CD8-positive, alpha-beta memory T cell (primary cell): ENCODE results near the gene DBNDD1. TPM values are rescaled to one million over a fixed set of nuclear protein-coding genes. Genes with fewer than 3 reads are reported as not detected.
"Not testable (repeated sequence)": the region's sequence is repeated elsewhere in the genome, so short reads cannot be mapped to it uniquely, and the experiment has no call there.

Experiments
- CTCF ChIA-PET: fragments of 350-600 bp; sonication (Branson Sonifier 250); formaldehyde crosslinking; loops from one replicate; lab custom pipeline; 2021; ENCODE audit warnings: antibody characterized with exemption; lab: Charles Lee
- POLR2A ChIA-PET: fragments of 350-600 bp; sonication (Branson Sonifier 250); formaldehyde crosslinking; loops from one replicate; lab custom pipeline; 2021; ENCODE audit warnings: antibody characterized with exemption; lab: Charles Lee
- DNase-seq, 5 donors: peaks; one replicate each; pipeline versions ENCODE4 v3.0.0 to v3.0.0-alpha.2; 2020 to 2022; ENCODE audit warnings: mixed read lengths in 1 of 5
- H3K27ac ChIP-seq: one replicate; pipeline ENCODE4 v1.7.0; 2013; ENCODE audit warnings: low read depth, mild to moderate bottlenecking, low read length, moderate library complexity
- H3K27me3 ChIP-seq: 2 replicates; pipeline ENCODE4 v1.7.0; 2013; ENCODE audit warnings: low read length, mild to moderate bottlenecking; ENCODE audit not compliant: insufficient read depth, poor library complexity, severe bottlenecking
- H3K36me3 ChIP-seq: 2 replicates; pipeline ENCODE4 v1.7.0; 2013; ENCODE audit warnings: mild to moderate bottlenecking, low read length, moderate library complexity; ENCODE audit not compliant: insufficient read depth
- H3K4me1 ChIP-seq: 2 replicates; pipeline ENCODE4 v1.7.0; 2013; ENCODE audit warnings: mild to moderate bottlenecking, low read length, moderate library complexity; ENCODE audit not compliant: insufficient read depth
- H3K4me3 ChIP-seq: 2 replicates; pipeline ENCODE4 v1.7.0; 2013; ENCODE audit warnings: mild to moderate bottlenecking, low read length
- H3K9me3 ChIP-seq: 2 replicates; pipeline ENCODE4 v1.7.0; 2013; ENCODE audit warnings: mild to moderate bottlenecking, low read length
- H3K27ac Mint-ChIP-seq, 8 donors: one replicate each; pipeline ENCODE4 v1.8.0; 2020 to 2021; ENCODE audit warnings: mixed read lengths in 8 of 8, mild to moderate bottlenecking in 6 of 8, inconsistent platforms in 3 of 8, moderate library complexity in 3 of 8
- H3K27me3 Mint-ChIP-seq, 2 donors: one replicate each; pipeline ENCODE4 v1.8.0; 2020 to 2021; ENCODE audit warnings: mixed read lengths in 2 of 2, mild to moderate bottlenecking in 1 of 2, moderate library complexity in 1 of 2
- H3K36me3 Mint-ChIP-seq, 3 donors: one replicate each; pipeline ENCODE4 v1.8.0; 2020 to 2021; ENCODE audit warnings: mixed read lengths in 3 of 3, inconsistent platforms in 1 of 3, mild to moderate bottlenecking in 1 of 3
- H3K4me1 Mint-ChIP-seq, 3 donors: one replicate each; pipeline ENCODE4 v1.8.0; 2020 to 2021; ENCODE audit warnings: mixed read lengths in 3 of 3, inconsistent platforms in 1 of 3, mild to moderate bottlenecking in 1 of 3
- H3K4me3 Mint-ChIP-seq, 7 donors: one replicate each; pipeline ENCODE4 v1.8.0; 2020 to 2021; ENCODE audit warnings: mixed read lengths in 7 of 7, mild to moderate bottlenecking in 6 of 7, moderate library complexity in 4 of 7, inconsistent platforms in 2 of 7
- H3K9me3 Mint-ChIP-seq, 5 donors: one replicate each; pipeline ENCODE4 v1.8.0; 2020 to 2022; ENCODE audit warnings: mixed read lengths in 5 of 5, mild to moderate bottlenecking in 3 of 5, moderate library complexity in 2 of 5, inconsistent platforms in 1 of 5
- polyA plus RNA-seq: library from polyadenylated mRNA; unstranded; fragments of 300-500 nt; fragmentation: Illumina TruSeq; gene quantifications from one replicate; pipeline ENCODE4 v1.2.3, GENCODE V29; 2021
- total RNA-seq, 2 experiments: library from RNA; stranded (reverse); gene quantifications; one replicate each; pipeline ENCODE4 v1.2.3, GENCODE V29; 2021

DBNDD1 gene
- total and polyA plus RNA-seq, 3 experiments from 2014 or later = 0.13 to 0.94 (median 0.18) TPM

- H3K4me1 ChIP-seq = peaks cover 19% of the 10 kb centered on the region
- H3K27ac ChIP-seq, H3K36me3 Mint-ChIP-seq, H3K27ac Mint-ChIP-seq, H3K4me3 ChIP-seq, H3K27me3 ChIP-seq, CTCF ChIA-PET, H3K36me3 ChIP-seq, H3K9me3 Mint-ChIP-seq, H3K9me3 ChIP-seq, DNase-seq, H3K27me3 Mint-ChIP-seq: not testable (repeated sequence)
- POLR2A ChIA-PET = interaction anchor here (0.6 kb wide), 1 partner anchor 190 kb away, joined by 4 read pairs; no protein-coding TSS in a partner anchor
- peaks cover 14 to 15% (median 15%) of the 10 kb centered on the region in 3 donors for H3K4me1 Mint-ChIP-seq
- peak overlapping the region in 3 of 7 donors; percentile 23 to 54 (median 36) for H3K4me3 Mint-ChIP-seq
These were observed 11.5 kb downstream of the DBNDD1 start for GRCh38 chr16:90007635-90008234.

DNA sequence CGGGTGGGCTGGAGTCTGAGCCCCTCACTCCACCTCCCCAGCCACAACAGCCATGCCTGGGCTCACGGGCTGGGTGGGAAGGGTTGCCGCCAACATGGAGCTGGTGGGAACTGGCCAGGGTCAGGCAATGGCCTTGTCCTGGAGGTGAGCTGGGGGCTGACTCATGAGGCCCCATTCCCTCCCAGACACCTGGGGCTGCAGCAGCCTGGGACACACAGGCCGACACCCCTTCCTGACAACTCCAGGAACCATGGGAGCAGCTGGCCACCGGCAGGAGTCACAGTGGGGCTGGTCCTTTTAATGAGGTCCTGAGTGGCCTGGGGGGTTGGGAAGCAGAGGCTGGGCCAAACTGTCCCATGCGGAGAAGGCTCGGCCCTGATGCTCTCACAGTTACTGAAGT, 12.2 kb downstream of the DBNDD1 start:
- Histone ChIP-seq H3K27ac (no peak overlapping the region), H3K4me1 (peaks cover 19% of the 10 kb centered on the region), H3K27me3 (no peaks in the 10 kb centered on the region), H3K36me3 (no peaks in the 10 kb centered on the region), H3K4me3 (no peak overlapping the region), H3K9me3 (no peaks in the 10 kb centered on the region)
- no peaks in the 10 kb centered on the region for H3K36me3 Mint-ChIP-seq
- no peak overlapping the region for H3K4me3 Mint-ChIP-seq
- no peak overlapping the region for H3K27ac Mint-ChIP-seq
- DNase-seq = no peak
- no peaks in the 10 kb centered on the region for H3K9me3 Mint-ChIP-seq
- peaks cover 0 to 2% of the 10 kb centered on the region in 2 donors for H3K27me3 Mint-ChIP-seq
- H3K4me1 Mint-ChIP-seq = peaks cover 14 to 15% (median 15%) of the 10 kb centered on the region in 3 donors
- ChIA-PET CTCF (no interaction called here), POLR2A (no interaction called here)

DNA sequence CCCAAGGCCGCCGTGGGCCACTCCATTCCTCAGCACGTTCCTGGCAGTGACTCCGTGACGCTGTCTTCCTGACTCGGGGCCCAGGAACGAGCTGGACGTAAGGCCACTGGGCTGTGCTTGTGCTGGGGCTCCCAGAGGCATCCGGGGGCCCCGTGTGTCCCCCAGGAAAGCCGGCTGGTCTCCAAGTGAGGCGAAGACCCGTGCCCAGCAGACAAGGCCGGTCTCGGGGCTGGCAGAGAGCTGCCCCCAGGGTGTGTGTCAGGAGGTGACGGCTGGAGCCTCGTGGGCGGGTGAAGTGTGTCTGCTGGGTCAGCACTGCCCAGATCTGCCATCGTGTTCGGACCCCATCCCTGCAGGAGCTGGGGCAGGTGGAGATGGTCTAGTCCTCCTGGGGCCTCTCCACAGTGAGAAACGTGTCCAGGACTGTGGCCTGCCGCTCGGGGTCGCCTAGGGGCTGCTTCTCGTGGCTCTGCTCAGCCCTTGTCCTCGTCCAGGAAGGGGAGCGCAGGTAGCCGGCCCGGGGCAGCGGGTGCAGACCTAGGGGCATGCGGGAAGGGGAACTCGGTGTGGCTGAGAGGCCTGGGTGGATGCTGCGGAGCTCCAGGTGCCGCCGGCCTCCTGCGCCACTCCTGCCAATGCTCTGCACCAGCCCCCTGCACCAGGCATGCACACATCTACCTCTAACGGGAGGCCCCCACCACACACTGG, 13.1 kb downstream of the DBNDD1 start:
- peaks cover 19% of the 10 kb centered on the region for H3K4me1 ChIP-seq
- H3K4me3 Mint-ChIP-seq = no peak overlapping the region
- POLR2A ChIA-PET = no interaction called here
- DNase-seq = no peak
- no peaks in the 10 kb centered on the region for H3K27me3 ChIP-seq
- no peak overlapping the region for H3K4me3 ChIP-seq
- no peak overlapping the region for H3K27ac Mint-ChIP-seq
- H3K36me3 Mint-ChIP-seq = no peaks in the 10 kb centered on the region
- peaks cover 0 to 2% of the 10 kb centered on the region in 2 donors for H3K27me3 Mint-ChIP-seq
- H3K4me1 Mint-ChIP-seq = peaks cover 14 to 15% (median 15%) of the 10 kb centered on the region in 3 donors
- no peaks in the 10 kb centered on the region for H3K36me3 ChIP-seq
- CTCF ChIA-PET = no interaction called here
- no peak overlapping the region for H3K27ac ChIP-seq
- H3K9me3 ChIP-seq = no peaks in the 10 kb centered on the region
- H3K9me3 Mint-ChIP-seq = no peaks in the 10 kb centered on the region

DNA sequence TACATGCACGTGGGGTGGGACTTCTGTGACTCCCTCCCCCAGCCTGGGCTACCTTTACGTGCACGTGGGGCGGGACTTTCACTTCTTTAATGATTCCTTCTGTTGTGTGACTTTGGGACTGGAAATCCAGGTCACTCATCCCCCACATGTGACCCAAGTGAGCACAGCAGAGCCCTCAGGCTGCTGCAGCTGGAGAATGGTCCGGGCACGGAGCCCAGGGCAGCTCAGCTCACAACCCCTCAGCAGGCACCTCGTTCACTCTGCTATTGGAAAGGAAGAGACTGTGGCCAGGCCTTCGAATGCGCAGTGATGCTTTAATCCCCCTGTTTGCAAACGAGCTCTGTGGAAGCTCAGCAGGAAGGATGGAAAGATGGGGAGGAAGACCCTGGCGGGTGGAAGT, 14.7 kb downstream of the DBNDD1 start:
- DNase-seq = no peak
- H3K27me3 ChIP-seq = no peaks in the 10 kb centered on the region
- peaks cover 12% of the 10 kb centered on the region for H3K4me1 ChIP-seq
- no peaks in the 10 kb centered on the region for H3K9me3 Mint-ChIP-seq
- peaks cover 10 to 11% (median 11%) of the 10 kb centered on the region in 3 donors for H3K4me1 Mint-ChIP-seq
- H3K36me3 ChIP-seq = no peaks in the 10 kb centered on the region
- H3K4me3 Mint-ChIP-seq = no peak overlapping the region
- no peaks in the 10 kb centered on the region for H3K9me3 ChIP-seq
- peaks cover 0 to 5% (median 0%) of the 10 kb centered on the region in 3 donors for H3K36me3 Mint-ChIP-seq
- no peak overlapping the region for H3K27ac ChIP-seq
- H3K4me3 ChIP-seq = no peak overlapping the region
- ChIA-PET POLR2A (no interaction called here), CTCF (no interaction called here)
- H3K27ac Mint-ChIP-seq = peak overlapping the region in 1 of 8 donors; percentile 26
- peaks cover 0 to 2% of the 10 kb centered on the region in 2 donors for H3K27me3 Mint-ChIP-seq

GRCh38 chr16:90002759-90003158, 16.5 kb downstream of the DBNDD1 start:
- no peak overlapping the region for H3K4me3 ChIP-seq
- POLR2A ChIA-PET = no interaction called here
- Mint-ChIP-seq H3K27ac (no peak overlapping the region), H3K36me3 (peaks cover 0 to 12% (median 0%) of the 10 kb centered on the region in 3 donors), H3K27me3 (no peaks in the 10 kb centered on the region), H3K4me1 (no peaks in the 10 kb centered on the region), H3K4me3 (no peak overlapping the region), H3K9me3 (no peaks in the 10 kb centered on the region)
- H3K27me3 ChIP-seq = no peaks in the 10 kb centered on the region
- H3K36me3 ChIP-seq = no peaks in the 10 kb centered on the region
- H3K27ac ChIP-seq = no peak overlapping the region
- no peaks in the 10 kb centered on the region for H3K4me1 ChIP-seq
- H3K9me3 ChIP-seq = no peaks in the 10 kb centered on the region
- DNase-seq = no peak
- CTCF ChIA-PET = no interaction called here

- no peaks in the 10 kb centered on the region for H3K36me3 ChIP-seq
- Mint-ChIP-seq H3K4me3 (no peak overlapping the region), H3K27ac (no peak overlapping the region), H3K9me3 (no peaks in the 10 kb centered on the region), H3K4me1 (no peaks in the 10 kb centered on the region), H3K36me3 (peaks cover 0 to 15% (median 0%) of the 10 kb centered on the region in 3 donors), H3K27me3 (no peaks in the 10 kb centered on the region)
- H3K27ac ChIP-seq = no peak overlapping the region
- no peak for DNase-seq
- no peaks in the 10 kb centered on the region for H3K4me1 ChIP-seq
- no peaks in the 10 kb centered on the region for H3K9me3 ChIP-seq
- H3K4me3 ChIP-seq = no peak overlapping the region
- no peaks in the 10 kb centered on the region for H3K27me3 ChIP-seq
- ChIA-PET POLR2A (no interaction called here), CTCF (no interaction called here)
These were observed 17.3 kb downstream of the DBNDD1 start for GRCh38 chr16:90001761-90002503.

DNA sequence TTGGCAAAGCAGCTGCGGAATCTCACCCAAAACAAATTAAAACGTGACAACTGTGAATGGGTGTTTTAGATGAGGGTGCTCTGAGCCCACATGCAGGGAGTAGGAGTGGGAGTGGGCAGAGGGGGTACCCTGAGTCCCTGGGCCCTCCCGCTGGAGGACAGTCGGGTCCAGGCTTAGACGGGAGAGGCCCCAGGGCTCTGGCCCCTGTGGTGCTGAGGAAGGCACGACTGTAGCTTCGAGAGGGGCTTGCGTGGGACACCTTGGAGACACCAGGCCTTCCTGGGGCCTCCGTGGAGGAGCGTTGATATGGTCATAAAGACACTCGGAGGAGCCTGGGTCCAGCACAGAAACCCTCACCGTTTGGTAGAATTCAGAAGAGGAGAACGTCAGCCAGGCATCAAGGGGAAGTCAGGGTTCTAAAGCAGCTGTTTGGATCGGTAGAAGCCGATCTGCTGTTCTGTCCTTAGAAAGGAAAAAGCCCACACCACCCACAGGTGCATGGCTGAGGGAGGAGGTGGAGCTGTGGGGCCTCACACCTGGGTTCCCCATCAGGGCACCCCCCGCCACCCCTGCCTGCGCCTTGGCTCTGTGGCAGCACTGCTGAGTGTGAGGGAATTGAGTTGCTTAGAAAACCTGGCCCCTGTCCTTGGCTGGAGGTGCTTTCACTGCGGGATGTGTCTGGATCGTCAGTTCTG, 18.4 kb downstream of the DBNDD1 start:
- H3K27me3 Mint-ChIP-seq = peaks cover 0 to 2% of the 10 kb centered on the region in 2 donors

More for the DNA sequence above, 18.4 kb downstream of the DBNDD1 start:
- H3K4me3 Mint-ChIP-seq = no peak overlapping the region
- POLR2A ChIA-PET = no interaction called here
- H3K27ac Mint-ChIP-seq = peak overlapping the region in 2 of 8 donors; percentile 13 to 47
- Histone ChIP-seq H3K9me3 (no peaks in the 10 kb centered on the region), H3K27me3 (no peaks in the 10 kb centered on the region), H3K36me3 (peaks cover 3% of the 10 kb centered on the region), H3K4me1 (no peaks in the 10 kb centered on the region), H3K4me3 (no peak overlapping the region), H3K27ac (no peak overlapping the region)
- peaks cover 0 to 1% (median 0%) of the 10 kb centered on the region in 5 donors for H3K9me3 Mint-ChIP-seq
- no peak for DNase-seq
- peaks cover 0 to 5% (median 0%) of the 10 kb centered on the region in 3 donors for H3K4me1 Mint-ChIP-seq
- H3K36me3 Mint-ChIP-seq = peaks cover 4 to 22% (median 4%) of the 10 kb centered on the region in 3 donors
- CTCF ChIA-PET = no interaction called here
